Measurements from ENCODE around the gene CHI3L2.
"Not testable (repeated sequence)": the region's sequence is repeated elsewhere in the genome, so short reads cannot be mapped to it uniquely, and the experiment has no call there.

CHI3L2 gene

GRCh38 chr1:111202366-111202706, 25.2 kb upstream of the CHI3L2 start:
- DNase-seq (ENCODE audit: low spot score), result no peak

- DNase-seq (ENCODE audit: low spot score), result no peak
Observed at GRCh38 chr1:111202707-111203623, 24.5 kb upstream of the CHI3L2 start.

GRCh38 chr1:111203681-111204200, 23.8 kb upstream of the CHI3L2 start:
- DNase-seq (ENCODE audit: low spot score), result peak; percentile 50

GRCh38 chr1:111204201-111204982, 23.1 kb upstream of the CHI3L2 start:
- DNase-seq (ENCODE audit: low spot score), result no peak

GRCh38 chr1:111204983-111205713, 22.4 kb upstream of the CHI3L2 start:
- DNase-seq (ENCODE audit: low spot score), result no peak

GRCh38 chr1:111205714-111206050, 21.8 kb upstream of the CHI3L2 start:
- DNase-seq (ENCODE audit: low spot score), result no peak

- no peak for DNase-seq (ENCODE audit: low spot score)
Observed at GRCh38 chr1:111208921-111209320, 18.6 kb upstream of the CHI3L2 start.

- no peak for DNase-seq (ENCODE audit: low spot score)
Observed at GRCh38 chr1:111209622-111210021, 17.9 kb upstream of the CHI3L2 start.

GRCh38 chr1:111211921-111212320, 15.6 kb upstream of the CHI3L2 start:
- no peak for DNase-seq (ENCODE audit: low spot score)

- DNase-seq (ENCODE audit: low spot score), result no peak
Observed at GRCh38 chr1:111212634-111213335, 14.7 kb upstream of the CHI3L2 start.

GRCh38 chr1:111213412-111213811, 14.1 kb upstream of the CHI3L2 start:
- DNase-seq (ENCODE audit: low spot score), result no peak

GRCh38 chr1:111214074-111214801, 13.3 kb upstream of the CHI3L2 start:
- no peak for DNase-seq (ENCODE audit: low spot score)

GRCh38 chr1:111214884-111215283, 12.6 kb upstream of the CHI3L2 start:
- DNase-seq (ENCODE audit: low spot score), result no peak

- not testable (repeated sequence) for DNase-seq (ENCODE audit: low spot score)
Observed at GRCh38 chr1:111215285-111215684, 12.2 kb upstream of the CHI3L2 start.

GRCh38 chr1:111216751-111217150, 10.8 kb upstream of the CHI3L2 start:
- DNase-seq (ENCODE audit: low spot score), result no peak

GRCh38 chr1:111217183-111217910, 10.2 kb upstream of the CHI3L2 start:
- no peak for DNase-seq (ENCODE audit: low spot score)

- no peak for DNase-seq (ENCODE audit: low spot score)
Observed at GRCh38 chr1:111218701-111219556, 8.6 kb upstream of the CHI3L2 start.

- no peak for DNase-seq (ENCODE audit: low spot score)
Observed at GRCh38 chr1:111219557-111220286, 7.8 kb upstream of the CHI3L2 start.

Data from AG08395 (cell line).